ENCODE measurements around the gene TRNP1. TPM values are rescaled to one million over a fixed set of nuclear protein-coding genes. Genes with fewer than 3 reads are reported as not detected.

Gene TRNP1, protein sequence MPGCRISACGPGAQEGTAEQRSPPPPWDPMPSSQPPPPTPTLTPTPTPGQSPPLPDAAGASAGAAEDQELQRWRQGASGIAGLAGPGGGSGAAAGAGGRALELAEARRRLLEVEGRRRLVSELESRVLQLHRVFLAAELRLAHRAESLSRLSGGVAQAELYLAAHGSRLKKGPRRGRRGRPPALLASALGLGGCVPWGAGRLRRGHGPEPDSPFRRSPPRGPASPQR
- total RNA-seq (10 to 100 TPM in 1 of 2 donors, 1 to 10 TPM in 1; 2.0 to 23.1 TPM), polyA plus RNA-seq (10 to 100 TPM in 1 of 2 donors, 1 to 10 TPM in 1; 8.3 to 21.8 TPM)
- long read RNA-seq, donor 1, partial matches to known transcripts = 0 of 1 reads
- long read RNA-seq, donor 1, other reads (novel, unspliced or antisense) = 0 of 1 reads
- long read RNA-seq, donor 2, partial matches to known transcripts = 0 of 2 reads
- long read RNA-seq, donor 2, other reads (novel, unspliced or antisense) = 0 of 2 reads
- long read RNA-seq, donor 3 = 0 reads
- long read RNA-seq, donor 4, partial matches to known transcripts = 0 of 3 reads
- long read RNA-seq, donor 4, other reads (novel, unspliced or antisense) = 0 of 3 reads
- long read RNA-seq, donor 5, partial matches to known transcripts = 0 of 4 reads
- long read RNA-seq, donor 5, other reads (novel, unspliced or antisense) = 0 of 4 reads

DNA sequence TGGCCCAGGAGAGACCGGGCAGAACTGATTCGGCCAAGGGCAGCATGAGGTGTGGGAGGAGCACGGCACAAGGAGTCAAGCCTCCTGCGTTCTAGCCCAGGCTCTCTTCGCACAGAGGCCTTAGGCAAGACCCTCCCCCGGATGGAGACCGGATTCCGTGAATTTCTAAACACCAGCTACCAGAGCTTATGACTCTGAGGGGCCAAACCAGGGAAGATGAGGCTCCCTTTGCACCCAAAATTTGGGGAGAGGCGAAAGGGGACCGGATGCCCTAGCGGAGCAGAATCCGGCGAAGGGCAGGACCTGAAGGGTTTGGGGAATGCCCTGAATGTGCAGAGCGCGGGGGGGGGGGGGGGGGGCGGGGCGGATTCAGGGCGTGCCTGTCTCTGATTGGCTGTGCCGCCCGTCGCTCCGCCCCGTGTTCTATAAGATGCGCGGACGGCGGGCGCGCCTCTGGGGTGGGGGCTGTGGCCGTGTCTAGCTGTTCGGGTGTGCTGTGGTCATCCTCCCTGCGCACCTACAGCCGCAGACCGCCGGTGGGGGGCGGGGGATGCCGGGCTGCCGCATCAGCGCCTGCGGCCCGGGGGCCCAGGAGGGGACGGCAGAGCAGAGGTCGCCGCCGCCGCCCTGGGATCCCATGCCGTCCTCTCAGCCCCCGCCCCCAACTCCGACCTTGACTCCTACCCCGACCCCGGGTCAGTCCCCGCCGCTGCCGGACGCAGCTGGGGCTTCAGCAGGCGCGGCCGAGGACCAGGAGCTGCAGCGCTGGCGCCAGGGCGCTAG is at the start of gene TRNP1:
Gene TRNP1 (plus strand): TSS at position 456 of the 783 bp plus-strand sequence. CDS start 95 bp downstream, at position 551.
- Histone ChIP-seq H3K4me1 (ENCODE audit: control insufficient read depth in 5 of 5, insufficient read depth in 5 of 5, low read length in 5 of 5) (peaks cover 0 to 17% (median 5%) of the 10 kb centered on the region in 5 donors), H3K9me3 (ENCODE audit: control insufficient read depth in 4 of 4, insufficient read depth in 3 of 4, low read length in 3 of 4) (no peaks in the 10 kb centered on the region), H3K27ac (ENCODE audit: low read depth in 1 of 2, low read length in 1 of 2) (peak within 1 kb of the TSS; percentile 56 to 61), H3K4me3 (peak within 1 kb of the TSS; percentile 54), H3K27me3 (ENCODE audit: control insufficient read depth in 3 of 3, insufficient read depth in 3 of 3, low read length in 2 of 3) (peaks cover 0 to 46% (median 41%) of the 10 kb centered on the region in 3 donors), H3K9ac (ENCODE audit: insufficient read depth in 1 of 2, low read length in 2 of 2) (no peak within 1 kb of the TSS), H3K36me3 (ENCODE audit: control insufficient read depth in 4 of 4, insufficient read depth in 4 of 4, low read length in 4 of 4) (no peaks in the 10 kb centered on the region)
- TF ChIP-seq, protein P1, sequence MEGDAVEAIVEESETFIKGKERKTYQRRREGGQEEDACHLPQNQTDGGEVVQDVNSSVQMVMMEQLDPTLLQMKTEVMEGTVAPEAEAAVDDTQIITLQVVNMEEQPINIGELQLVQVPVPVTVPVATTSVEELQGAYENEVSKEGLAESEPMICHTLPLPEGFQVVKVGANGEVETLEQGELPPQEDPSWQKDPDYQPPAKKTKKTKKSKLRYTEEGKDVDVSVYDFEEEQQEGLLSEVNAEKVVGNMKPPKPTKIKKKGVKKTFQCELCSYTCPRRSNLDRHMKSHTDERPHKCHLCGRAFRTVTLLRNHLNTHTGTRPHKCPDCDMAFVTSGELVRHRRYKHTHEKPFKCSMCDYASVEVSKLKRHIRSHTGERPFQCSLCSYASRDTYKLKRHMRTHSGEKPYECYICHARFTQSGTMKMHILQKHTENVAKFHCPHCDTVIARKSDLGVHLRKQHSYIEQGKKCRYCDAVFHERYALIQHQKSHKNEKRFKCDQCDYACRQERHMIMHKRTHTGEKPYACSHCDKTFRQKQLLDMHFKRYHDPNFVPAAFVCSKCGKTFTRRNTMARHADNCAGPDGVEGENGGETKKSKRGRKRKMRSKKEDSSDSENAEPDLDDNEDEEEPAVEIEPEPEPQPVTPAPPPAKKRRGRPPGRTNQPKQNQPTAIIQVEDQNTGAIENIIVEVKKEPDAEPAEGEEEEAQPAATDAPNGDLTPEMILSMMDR (IDR thresholded peaks at IDR 0.05; ENCODE audit: control extremely low read depth, extremely low read depth) = no peak
- DNase-seq (peak; percentile 48 to 75 (median 54)), ATAC-seq (ENCODE audit: insufficient read depth, low FRiP score) (peak; percentile 32)
- 0 to 1% methylated on average over 40 to 59 of the region's 61 CpGs for WGBS, 2 donors

DNA sequence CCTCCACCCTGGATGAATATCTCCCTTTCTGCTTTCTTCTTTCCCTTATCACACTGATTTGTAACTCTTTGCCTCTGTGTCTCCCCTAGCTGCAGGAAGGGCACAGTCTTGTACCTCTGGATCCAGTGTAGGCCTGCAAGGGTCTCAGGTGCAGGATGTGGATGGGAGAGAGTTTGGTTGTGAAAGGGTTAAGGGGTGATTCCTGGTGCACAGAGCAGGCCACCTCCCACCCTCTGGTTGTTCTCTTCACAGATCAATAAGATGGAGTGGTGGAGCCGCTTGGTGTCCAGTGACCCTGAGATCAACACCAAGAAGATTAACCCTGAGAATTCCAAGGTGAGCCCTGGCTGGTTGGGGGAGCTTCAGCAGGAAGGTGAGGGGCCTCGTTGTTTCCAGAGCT is 48.4 kb upstream of the TRNP1 start:
- ATAC-seq (ENCODE audit: insufficient read depth, low FRiP score) (no peak), DNase-seq (no peak)
- no peak overlapping the region for H3K27ac ChIP-seq (ENCODE audit: low read depth in 1 of 2, low read length in 1 of 2)
- no peaks in the 10 kb centered on the region for H3K27me3 ChIP-seq (ENCODE audit: control insufficient read depth in 3 of 3, insufficient read depth in 3 of 3, low read length in 2 of 3)
- H3K4me3 ChIP-seq = no peak overlapping the region
- H3K9ac ChIP-seq (ENCODE audit: insufficient read depth in 1 of 2, low read length in 2 of 2) = no peak overlapping the region
- H3K36me3 ChIP-seq (ENCODE audit: control insufficient read depth in 4 of 4, insufficient read depth in 4 of 4, low read length in 4 of 4) = peaks cover 20 to 48% (median 23%) of the 10 kb centered on the region in 4 donors
- no peaks in the 10 kb centered on the region for H3K4me1 ChIP-seq (ENCODE audit: control insufficient read depth in 5 of 5, insufficient read depth in 5 of 5, low read length in 5 of 5)
- H3K9me3 ChIP-seq (ENCODE audit: control insufficient read depth in 4 of 4, insufficient read depth in 3 of 4, low read length in 3 of 4) = no peaks in the 10 kb centered on the region
- 84 to 89% methylated on average over 2 of the region's 2 CpGs for WGBS, 2 donors
- TF ChIP-seq, protein P1 (IDR thresholded peaks at IDR 0.05; ENCODE audit: control extremely low read depth, extremely low read depth) = no peak

DNA sequence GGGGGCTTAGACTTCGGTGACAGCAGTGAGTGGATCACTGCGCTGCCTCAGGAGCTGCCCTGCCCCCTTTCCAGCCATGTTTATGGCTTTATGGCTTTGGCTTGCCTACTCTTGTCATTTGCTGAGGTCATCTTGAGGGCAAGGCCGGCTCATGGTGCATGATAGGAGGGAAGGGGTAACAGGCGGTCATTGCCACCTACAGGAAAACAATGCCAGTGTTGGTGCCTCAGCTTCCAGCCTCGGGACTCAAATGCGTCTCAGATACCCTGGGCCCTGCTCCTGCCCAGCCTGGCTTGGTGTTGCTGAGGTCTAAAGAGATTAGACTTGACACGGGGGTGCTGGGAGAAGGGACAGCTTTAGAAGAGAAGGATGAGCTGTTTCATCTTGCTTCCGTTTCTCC is 47.8 kb upstream of the TRNP1 start:
- Histone ChIP-seq H3K9me3 (ENCODE audit: control insufficient read depth in 4 of 4, insufficient read depth in 3 of 4, low read length in 3 of 4) (no peaks in the 10 kb centered on the region), H3K9ac (ENCODE audit: insufficient read depth in 1 of 2, low read length in 2 of 2) (no peak overlapping the region), H3K27ac (ENCODE audit: low read depth in 1 of 2, low read length in 1 of 2) (no peak overlapping the region), H3K4me1 (ENCODE audit: control insufficient read depth in 5 of 5, insufficient read depth in 5 of 5, low read length in 5 of 5) (no peaks in the 10 kb centered on the region), H3K36me3 (ENCODE audit: control insufficient read depth in 4 of 4, insufficient read depth in 4 of 4, low read length in 4 of 4) (peaks cover 20 to 48% (median 23%) of the 10 kb centered on the region in 4 donors), H3K27me3 (ENCODE audit: control insufficient read depth in 3 of 3, insufficient read depth in 3 of 3, low read length in 2 of 3) (no peaks in the 10 kb centered on the region), H3K4me3 (no peak overlapping the region)
- 88% methylated on average over 8 of the region's 8 CpGs for WGBS, 2 donors
- DNase-seq = no peak
- no peak for ATAC-seq (ENCODE audit: insufficient read depth, low FRiP score)
- TF ChIP-seq, protein P1 (IDR thresholded peaks at IDR 0.05; ENCODE audit: control extremely low read depth, extremely low read depth) = no peak

All from lung (tissue), 16 donors.